AG20443 (cell line): ENCODE results near the gene HYDIN.
"Not testable (repeated sequence)": the region's sequence is repeated elsewhere in the genome, so short reads cannot be mapped to it uniquely, and the experiment has no call there.

Experiments used
- DNase-seq: peaks from one replicate; pipeline ENCODE4 v3.0.0; 2012; ENCODE audit warnings: low spot score, mixed read lengths

HYDIN gene

DNA sequence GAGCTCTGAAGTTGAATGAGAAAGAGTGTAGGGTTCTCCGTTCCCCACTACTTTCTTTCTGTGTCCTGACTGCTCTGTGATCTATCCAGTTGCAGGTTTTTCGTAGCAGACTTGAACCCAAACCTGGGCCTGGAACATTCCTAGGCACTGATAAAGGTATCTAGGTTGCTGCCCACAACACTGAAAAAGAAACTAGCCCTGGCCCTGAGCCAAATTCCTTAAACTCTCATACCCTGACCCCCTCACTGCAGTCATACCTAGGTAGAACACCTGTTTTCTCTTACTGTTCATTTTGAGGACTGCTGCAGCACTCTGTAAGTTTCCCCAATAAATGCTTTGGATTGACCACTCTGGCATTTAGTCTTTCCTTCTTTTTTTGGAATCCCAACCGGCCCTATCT lies 5.4 kb downstream of the HYDIN start:
- no peak for DNase-seq

DNA sequence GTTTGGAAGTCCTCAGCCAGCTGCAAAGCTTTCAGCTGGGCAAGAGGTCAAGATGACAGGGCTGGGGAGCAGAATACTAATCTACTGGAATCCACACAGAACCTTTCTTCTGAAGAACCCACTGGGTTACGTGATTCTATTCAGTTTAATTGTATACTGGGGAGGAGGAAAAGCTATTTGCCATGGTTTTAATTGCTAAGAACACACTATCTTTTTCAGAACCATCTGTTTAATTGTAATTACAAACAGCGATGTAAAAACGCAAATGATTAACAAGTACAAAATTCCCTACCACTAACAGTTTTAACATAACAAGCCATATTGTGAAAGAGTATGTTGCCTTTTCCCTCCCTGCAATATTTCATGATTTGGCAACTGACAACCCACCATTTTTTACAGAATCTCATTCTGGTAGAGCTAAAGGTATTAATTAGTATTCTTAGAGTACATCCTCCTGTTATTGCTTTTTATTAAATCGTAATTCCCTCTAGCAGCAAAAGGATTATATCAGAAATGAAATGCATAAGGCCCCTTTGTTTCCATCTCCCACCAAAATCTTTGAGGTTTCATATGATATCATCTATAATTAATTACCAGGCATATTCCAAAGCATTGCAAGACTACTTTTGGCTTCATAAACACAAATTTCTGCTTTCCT lies 12.1 kb downstream of the HYDIN start:
- DNase-seq: no peak

DNA sequence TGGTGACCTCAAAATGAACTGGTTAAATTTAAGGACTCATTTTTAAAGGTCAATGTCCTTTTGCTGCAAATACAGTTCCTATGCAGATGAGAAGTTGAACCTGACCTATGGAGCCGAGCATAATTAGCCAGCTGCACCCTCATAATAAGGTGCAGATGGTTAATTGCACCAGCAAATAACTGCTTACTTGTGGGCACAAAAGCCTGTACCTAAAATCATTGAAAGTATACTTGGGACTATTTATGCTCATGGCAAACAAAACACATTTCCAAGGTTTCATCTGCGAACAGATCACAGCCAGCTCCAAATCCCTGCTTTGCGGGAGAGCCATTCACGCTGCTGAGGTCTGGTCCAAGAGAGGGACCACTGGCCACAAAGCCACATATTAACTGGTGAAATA lies 13.0 kb downstream of the HYDIN start:
- DNase-seq: no peak

DNA sequence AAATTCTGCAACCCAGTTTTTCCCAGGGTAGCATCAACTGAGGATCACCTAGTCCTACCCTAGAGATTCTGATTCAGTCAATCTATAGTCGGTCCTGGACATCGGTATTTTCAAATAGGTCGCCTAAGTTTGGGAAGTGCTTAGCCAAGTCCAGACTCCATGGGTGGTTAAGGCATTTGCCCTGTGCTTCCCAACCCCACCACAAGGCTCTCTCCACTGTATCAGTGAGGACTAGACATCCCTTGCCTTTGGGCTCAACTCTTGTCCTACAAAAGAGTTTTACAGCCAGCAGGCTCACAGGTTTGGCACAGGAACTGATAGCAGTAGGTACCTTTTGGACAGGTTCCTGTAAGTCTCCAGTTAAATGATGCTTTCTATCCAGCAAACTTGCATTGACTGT lies 13.8 kb downstream of the HYDIN start:
- DNase-seq: no peak

DNA sequence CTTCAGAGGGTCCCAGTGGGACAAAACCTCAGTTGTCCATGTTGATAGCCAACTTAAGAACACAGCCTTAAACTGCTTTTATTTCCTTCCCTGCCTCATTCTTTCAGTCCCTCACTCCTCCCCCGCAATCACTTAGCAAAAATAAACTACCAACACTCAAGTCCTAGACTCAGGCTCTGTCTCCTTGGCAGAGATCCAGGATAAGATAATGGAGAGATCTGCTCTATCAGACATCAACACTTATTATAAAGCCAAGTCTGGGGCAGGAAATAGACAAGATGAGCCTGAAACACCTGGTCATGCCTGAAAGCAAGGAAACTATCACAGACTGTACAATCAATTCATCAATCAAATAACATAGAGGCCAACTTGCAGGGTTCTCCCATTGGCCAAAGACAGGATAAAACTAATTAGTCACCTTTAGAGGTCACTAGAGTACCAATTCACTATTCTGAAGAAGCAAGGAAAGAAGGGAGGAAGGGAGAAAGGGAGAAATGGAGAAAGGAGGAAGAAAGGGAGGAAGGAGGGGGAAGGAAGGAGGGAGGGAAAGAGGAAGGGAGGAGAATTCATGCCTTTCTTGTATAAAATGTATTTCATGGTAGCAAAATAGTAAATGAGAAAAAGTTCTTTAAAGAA lies 15.7 kb downstream of the HYDIN start:
- DNase-seq: no peak

DNA sequence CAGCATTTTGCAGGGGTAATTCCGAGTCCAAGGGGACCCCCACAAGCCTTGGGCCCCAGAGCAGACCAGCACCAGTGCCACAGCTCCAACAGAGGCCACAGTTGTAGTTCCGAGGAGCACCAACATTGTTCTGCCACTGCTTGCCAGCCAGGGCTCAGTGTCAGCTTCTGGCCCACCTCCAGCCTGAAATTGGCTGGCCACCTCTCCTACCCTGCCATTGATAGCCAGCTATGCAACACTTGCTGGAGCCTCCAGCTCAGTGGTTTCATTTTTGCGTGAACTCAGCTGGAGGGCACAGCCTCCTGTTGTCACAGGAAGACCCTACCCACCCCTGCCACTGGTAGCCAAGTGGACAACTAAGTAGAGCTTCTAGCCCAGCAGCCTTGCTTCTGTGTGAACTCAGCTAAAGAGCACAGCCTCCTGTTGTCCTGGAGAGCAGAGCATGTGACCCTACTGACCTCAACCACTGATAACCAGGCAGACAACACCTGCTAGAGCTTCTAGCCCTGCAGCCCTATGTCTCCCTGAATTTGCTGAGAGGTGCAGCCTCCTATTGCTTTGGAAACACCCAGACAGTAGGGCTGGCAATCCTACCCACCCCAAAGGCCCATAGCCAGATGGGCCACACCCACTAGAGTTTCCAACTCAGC lies 24.9 kb downstream of the HYDIN start:
- DNase-seq: no peak

DNA sequence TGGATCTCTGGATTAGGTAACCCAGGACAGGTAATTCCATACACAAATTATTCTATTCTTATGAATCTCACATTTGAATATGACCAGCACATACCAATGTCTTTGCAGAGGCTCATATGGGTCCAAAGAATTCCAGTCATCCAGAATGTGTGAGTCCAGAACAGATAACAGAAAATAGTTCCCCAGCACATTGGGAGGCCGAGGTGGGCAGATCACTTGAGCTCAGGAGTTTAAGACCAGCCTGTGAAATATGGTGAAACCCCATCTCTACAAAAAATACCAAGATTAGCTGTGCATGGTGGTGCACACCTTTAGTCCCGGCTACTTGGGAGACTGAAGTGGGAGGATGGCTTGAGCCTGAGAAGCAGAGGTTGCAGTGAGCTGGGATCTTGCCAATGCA lies 26.9 kb downstream of the HYDIN start:
- DNase-seq: no peak

DNA sequence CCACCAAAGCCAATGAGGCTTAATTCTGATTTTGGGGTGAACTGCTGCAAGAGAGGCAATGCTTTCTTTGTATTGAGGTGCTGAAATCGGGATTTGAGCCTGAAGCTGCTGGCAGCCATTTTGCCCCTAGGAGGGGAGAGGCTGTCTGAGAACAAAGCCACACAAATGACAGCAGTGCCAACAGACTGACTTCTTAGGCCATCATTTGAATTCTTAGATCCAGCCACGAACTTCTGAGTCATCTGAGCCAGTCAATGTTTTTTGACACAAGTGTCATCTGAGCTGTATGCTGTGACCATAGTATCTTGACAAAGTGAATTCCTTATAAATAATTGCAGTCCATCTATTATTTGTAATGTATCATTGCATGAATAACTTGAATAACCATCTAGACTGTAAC lies 29.0 kb downstream of the HYDIN start:
- DNase-seq: no peak

DNA sequence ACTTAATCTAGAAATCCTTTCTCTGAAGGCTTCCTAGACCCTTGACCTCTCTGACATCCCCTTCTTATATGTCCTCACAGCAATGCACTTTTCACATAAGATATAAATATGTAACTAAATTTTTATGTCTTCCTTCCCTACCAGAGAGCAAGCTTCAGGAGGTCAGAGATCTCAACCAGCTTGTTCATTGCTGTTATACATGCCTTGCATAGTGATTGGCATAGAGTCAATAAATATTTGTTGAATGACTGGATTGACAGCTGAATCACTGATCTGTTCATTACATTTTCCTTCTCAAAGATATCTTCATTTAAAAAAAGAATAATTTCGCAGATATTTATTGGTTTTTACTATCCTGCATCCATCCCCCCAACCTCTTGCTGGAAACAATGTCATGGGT lies 29.5 kb downstream of the HYDIN start:
- no peak for DNase-seq

DNA sequence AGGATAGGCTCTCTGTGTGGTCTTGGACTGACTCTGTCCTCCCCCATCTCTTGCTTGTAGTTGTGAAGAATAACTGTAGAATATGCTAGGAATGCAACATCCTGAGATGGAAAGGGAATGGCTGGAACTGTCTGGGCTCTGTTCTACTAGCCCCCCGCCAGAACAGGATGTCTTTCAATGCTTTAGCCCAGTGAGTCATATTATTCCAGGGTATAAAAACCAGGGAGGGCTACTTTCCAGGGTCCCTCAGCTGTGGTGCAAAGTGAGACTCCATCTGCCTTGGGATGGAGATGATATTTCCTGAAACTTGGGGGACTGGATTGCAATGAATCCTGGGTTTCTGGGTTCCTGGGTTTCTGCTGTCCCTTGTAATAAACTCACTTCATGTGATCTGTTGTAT lies 32.1 kb downstream of the HYDIN start:
- no peak for DNase-seq

DNA sequence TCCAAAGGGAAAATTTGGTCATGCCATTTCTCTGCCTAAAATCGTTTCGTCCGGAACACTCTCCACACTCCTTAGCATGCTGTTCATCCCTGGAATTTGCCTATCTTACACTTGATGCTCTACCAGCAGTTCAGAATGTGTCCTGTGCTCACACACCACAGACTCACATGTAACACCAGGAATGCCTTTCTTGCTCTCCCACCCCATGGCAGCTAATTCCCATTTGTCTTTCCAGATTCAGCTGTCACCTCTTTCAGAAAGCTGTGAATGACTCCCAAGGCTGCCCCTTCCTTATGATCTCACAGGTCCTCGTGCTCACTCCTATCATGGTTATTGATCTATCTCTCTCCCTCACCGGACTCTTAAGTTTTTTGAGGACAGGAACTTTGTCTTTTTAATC lies 38.1 kb downstream of the HYDIN start:
- no peak for DNase-seq

DNA sequence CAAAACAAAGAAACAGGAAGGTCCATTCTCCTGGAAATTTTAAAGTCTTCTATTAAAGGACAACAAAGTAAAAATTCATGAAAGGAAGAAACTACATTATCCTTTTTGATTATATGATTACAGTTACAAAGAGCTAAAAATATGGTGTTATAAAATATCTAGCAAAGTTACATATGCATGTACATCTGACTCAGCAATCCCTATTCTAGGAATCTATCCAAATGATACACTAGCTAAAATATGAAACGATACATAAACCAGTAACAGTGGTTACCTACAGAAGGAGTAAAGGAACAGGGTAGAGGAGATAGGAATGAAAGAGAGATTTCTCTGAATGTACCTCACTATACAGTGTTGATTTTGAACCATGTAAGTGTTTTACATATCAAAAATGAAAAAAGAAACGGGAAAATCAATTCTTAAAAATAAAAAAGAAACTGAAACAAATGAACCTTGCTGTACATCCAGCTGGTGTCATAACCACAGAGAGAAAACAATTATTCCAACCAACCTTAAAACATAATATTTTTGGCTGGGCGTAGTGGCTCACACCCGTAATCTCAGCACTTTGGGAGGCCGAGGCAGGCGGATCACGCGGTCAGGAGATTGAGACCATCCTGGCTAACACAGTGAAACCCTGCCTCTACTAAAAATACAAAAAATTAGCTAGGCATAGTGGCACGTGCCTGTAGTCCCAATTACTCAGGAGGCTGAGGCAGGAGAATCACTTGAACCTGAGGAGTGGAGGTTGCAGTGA lies 41.4 kb downstream of the HYDIN start:
- no peak for DNase-seq

DNA sequence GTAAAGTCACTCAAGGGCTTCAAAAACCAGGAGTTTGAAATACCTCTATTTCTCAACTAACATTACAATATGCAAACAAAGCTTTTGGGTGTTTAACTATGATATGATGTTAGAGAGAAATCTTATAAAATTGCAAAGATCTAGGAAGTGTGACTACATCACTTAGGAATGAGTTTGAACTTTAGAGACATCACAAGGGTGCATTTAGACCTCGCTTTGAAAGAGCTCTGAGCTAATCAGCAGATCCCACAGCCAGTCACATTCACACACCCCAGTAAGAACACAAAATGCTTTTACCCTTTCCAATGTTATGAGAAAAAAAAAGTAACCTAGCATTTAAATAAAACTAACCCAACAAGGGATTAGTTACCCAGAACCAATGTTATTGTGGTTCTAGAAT lies 45.2 kb downstream of the HYDIN start:
- no peak for DNase-seq

DNA sequence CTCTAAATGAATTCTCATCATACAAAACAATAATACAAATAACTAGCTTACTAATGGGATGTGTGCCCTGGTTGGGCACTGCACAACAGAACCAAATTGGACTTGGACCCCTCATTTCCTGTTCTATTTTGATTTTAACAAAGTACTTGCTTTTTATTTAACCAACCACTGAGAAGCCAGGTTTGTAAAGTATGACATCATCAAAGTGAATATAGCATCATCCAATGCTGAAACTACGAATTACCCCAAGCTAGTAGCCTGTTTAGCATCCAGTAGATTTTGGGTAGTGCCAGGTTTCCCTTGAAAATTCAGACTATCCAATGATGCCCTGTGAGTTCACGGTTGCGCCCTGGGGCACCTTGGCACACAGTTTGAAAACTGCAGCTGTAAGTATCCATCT lies 51.0 kb downstream of the HYDIN start:
- no peak for DNase-seq

DNA sequence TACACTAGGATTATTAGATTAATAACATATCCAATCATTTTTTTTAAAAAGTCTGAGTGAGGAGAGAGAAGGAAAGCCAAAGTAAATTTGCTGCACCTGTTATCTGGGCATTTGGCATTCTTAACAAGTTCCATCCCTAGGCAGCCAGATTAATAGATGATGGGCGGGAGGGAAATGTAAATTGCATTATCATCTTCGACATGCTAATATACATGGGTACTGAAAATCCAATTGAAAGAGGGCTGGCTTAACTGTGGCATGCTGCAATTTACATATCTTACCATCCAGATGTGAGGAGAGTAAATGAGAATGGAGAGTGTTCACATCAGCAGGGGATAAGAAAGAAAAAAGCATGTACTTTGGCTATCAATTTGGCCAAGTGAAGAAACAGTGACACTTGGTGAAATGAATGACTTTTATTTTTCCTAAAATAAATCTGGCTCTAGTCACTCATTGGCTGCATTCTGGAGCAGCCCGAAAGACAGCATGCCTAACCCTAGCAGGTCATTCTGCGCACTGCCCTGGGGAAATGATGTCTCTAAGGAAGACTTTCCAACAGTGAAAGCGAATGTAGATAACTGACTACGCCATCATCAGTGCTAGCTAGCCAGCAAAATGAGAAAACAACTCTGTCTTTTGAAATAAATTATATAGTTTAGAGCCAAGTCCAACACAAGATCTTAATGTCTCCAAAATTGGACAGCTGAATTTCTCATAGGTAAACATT lies 57.9 kb downstream of the HYDIN start:
- DNase-seq: no peak

DNA sequence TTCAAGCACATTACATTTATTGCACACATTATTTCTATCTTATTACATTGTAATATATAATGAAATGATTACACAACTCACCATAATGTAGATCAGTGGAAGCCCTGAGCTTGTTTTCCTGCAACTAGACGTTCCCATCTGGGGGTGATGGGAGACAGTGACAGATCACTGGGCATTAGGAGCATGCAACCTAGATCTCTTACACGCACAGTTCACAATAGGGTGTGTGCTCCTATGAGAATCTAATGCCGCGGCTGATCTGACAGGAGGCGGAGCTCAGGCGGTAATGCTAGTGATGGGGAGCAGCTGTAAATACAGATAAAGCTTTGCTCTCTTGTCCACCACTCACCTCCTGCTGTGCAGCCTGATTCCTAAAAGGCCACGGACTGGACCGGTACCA lies 69.5 kb downstream of the HYDIN start:
- DNase-seq: not testable (repeated sequence)

DNA sequence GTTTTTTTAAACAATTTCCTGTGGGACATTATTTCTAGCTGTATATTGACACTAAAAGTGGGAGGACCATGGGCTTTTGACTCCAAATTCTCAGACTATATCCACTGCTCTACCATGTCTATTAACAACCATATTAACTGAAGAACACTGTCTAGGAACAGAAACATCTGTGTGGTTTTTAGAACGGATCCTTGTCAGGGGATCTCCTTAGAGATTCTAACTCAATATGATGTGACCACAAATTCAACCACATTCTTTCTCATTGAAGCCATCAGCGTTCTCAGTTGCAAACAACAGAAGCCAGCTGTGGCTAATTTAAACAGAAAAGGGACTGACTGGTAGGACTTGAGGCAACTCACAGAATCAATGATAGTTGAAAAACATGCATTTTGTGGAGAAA lies 73.2 kb downstream of the HYDIN start:
- DNase-seq: not testable (repeated sequence)

DNA sequence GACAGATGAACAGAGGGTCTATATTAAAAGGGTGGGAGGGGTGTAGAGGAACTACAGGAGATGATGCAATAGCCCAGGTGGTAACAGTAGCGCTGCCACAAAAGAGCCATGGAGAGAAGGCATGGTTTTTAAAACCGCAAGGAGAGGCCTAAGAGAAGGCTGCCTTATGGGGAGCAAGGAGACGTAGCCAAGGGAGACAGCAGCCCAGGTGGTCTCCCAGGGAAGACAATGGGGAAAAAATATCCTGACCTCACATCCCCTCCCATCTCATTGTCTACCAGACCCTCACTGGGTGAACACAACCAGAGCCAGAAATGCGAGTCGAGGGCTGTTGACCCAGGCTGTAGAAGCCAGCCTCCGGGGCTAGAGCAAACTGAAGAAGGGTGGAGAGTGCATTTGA lies 77.2 kb downstream of the HYDIN start:
- DNase-seq: not testable (repeated sequence)

DNA sequence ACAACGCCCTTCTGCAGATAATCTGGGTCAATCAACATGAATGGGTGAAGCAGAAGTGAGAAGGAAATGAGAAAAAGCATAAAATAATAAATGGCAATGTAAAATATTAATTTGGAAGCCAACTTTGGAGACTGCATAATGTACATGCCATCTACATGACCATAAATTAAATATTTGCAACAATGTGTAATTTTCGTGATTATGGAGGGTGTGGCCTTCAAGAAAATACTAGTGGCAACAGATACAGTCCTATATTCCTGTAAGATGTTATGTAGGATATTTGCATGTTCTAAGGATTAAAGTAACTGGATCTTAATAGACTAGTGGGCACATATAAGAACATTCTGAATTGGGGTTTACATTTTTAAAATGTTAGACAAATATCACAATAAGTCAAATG lies 78.9 kb downstream of the HYDIN start:
- DNase-seq: not testable (repeated sequence)

DNA sequence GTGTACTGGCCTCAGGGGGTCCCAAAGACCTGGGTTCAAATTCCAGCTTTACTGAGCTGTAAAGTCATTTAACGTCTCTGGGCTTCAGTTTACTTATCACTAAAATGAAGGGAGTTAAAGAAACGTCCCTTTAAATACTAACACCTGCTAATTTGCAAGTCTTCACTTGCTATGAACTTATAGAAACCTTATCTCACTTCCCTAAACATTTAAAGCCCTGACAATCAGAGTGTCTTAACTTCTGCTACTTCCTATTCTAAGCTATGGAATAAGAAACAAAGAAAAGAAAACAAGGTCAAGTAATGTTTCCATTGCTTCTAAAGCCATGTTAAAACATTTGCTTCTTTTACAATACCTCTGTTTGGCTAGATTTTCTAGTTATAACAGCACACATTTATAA lies 87.3 kb downstream of the HYDIN start:
- DNase-seq: not testable (repeated sequence)

DNA sequence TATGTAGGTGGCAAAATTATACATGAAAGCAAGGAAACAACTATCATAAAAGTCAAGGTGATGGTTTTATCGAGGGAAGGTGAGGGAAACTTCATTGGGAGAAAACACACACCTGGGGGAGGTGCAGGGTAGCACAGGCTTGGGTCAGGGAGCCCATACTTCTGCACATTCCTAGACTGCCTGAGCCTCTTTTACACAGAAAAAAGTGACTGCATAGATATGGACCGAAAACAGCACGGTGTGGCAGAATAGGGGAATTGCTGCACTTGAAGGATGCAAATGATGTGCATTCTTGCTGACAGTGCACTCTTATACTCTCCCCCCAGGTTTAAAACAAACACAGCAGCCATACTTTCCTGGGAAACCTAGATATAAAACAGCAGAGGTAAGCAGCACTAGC lies 120.0 kb downstream of the HYDIN start:
- not testable (repeated sequence) for DNase-seq

DNA sequence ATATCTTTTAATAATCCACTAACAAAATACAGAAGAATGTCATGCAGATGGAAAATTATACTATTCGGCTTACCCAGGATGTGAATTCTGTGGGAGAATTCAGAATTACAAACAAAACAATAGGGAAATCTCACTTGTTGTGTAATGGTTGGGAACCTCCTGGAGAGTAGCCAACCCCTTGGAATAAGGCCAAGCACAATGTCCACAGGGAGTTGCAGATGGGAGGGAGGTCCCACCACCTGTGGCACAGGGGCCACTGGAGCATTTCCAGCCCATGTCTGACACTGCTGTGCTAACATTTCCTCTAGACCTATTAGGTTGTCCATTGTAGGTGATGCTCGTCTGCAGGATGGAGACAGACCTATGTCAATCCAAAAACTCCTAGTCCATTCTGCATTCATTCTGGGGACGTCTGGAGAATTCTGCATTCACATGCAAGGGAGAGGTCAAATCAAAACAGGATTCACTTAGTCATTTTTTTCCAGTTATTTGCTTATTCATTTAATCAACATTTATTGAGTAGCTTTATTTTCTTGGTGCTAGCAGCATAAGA lies 120.8 kb downstream of the HYDIN start:
- DNase-seq: not testable (repeated sequence)
